Thyroid gland (tissue), 4 donors: ENCODE data around the gene ASB10.

Source experiments
- CTCF ChIP-seq, 6 experiments: fragments of 200-600 bp in 3 of 6; fragments of 450-650 bp in 3 of 6; sonication (generic) in 3 of 6; IDR thresholded peaks; one replicate each; pipeline ENCODE4 v1.5.1; 2016 to 2019; ENCODE audit warnings: antibody characterized with exemption in 6 of 6, mild to moderate bottlenecking in 2 of 6, inconsistent platforms in 1 of 6, moderate library complexity in 1 of 6
- POLR2A ChIP-seq, 2 donors: fragments of 450-650 bp; IDR thresholded peaks; one replicate each; pipeline ENCODE4 v1.6.1; 2017; ENCODE audit warnings: antibody characterized with exemption in 2 of 2, mild to moderate bottlenecking in 2 of 2, moderate library complexity in 1 of 2

- TF ChIP-seq CTCF (IDR thresholded peaks at IDR 0.05): no peak
- no peak for TF ChIP-seq POLR2A (IDR thresholded peaks at IDR 0.05)
Measured at GRCh38 chr7:151179287-151179860, 7.7 kb downstream of the ASB10 start.
